ENCODE results near the gene KIRREL3.

Gene KIRREL3

DNA sequence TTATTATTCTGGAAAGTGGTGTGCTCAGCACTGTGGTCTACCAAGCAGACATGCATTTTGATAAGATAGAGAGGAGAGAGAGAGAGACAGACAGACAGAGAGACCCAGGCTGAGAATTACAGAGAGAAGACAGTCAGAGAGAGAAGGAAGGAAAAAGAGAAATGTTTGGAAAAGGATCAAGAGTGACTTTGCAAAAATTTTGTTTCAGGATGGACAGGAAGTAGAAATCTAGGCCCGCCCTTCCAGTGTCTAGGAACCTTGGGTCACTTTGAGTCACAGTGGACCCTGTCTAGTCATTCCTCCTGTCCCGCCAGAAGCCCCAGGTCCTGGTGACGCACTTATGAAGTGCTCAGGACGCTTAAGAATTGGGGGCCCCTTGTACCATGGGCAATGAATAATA is 478.4 kb downstream of the KIRREL3 start:
- no peak for DNase-seq

DNA sequence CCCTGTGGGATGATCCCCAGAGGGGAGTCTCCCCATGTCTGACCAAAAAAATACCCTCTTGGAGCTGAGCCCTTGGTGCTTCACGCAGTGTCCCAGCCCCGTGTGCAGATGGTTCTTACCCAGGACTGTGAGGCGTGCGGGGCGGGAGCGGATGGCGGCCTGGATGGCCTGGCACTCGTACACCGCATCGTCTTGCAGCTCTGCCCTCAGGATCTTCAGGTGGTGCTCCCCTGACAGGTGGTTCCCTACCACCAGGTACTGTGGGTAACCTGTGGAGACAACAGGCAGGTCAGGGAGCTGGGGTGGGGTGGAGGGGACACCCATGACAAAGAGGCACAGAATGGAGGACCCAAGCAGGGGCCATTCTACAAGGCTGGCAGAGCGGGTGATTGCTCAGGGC is 479.4 kb downstream of the KIRREL3 start:
- no peak for DNase-seq

DNA sequence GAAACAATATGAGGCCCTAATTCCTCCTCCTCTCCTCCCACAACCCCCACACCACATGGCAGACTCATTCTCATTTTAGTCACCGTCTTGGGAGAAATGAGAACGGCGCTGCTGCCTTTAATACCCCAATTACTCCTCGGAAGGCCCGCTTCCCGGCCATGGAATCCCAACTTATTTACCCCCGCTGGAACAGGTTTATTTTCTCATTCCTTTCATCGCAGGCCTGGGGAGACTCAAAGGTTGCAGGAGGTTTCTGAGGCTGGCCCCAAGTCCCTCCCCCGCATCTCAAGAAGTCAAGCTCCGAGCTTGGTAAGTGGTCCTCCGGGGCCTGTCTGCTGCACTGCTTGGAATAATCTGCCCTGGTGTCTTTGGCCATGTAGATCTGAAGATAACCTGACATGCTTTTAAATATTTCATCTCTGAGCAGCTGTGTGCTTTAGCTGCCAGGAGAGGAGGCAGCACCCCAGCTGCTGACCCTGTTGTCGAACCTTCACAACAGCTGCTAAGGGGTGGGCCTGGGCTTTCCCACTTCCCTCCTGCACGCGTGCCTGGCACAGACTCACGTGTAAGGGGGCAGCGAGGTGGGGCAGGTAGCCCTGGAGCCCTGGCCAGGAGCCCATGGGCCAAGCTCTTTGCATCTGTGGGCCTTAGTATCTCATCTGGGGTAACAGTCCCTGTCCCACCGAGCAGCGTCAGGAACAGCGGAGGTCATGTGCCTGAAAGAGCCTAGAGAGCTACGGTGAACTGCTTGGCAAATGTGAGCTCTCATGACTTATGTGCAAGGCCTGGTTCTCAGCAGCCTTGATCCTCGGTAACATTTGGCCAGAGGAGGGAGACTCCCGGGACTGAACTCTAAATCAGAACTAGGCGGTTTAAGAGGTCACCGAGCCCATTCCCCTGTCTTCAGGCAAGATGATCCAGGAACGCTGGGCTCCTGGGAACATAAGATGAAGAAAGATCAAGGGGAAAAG is 480.5 kb downstream of the KIRREL3 start:
- DNase-seq, result no peak

DNA sequence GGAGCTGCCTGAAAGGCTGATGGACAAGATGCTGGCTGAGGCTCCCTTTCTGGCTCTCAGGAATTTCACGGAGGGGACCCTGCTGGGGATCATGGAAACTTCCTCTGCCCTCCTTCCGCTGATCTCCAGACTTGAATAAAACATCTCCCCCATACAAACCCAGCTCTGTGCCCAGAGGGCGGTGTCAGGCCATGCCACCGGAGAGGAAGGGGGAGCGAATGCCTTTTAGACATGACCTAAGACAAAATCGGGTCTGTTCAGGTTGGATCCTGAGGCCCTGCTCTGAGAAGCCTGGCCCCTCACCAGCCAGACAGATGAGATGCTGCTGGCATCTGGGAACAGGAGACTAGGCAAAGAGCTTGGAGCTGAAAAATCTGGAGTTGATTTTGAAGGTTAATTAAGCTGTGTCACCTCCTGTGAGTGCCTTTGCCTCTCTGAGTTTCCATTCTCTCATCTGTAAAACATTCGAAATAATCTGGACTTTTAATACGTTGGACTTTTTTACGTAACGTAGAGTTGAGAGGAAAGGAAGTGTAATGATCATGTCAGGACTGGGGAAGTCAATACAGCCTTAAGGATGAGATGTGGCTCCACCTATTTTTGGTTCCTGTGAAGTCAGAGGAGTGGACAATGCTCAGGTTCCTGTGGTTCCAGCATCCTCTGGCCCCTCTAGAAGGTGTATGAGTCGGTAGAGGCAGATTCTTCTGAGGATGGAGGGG is 481.4 kb downstream of the KIRREL3 start:
- DNase-seq, result no peak

DNA sequence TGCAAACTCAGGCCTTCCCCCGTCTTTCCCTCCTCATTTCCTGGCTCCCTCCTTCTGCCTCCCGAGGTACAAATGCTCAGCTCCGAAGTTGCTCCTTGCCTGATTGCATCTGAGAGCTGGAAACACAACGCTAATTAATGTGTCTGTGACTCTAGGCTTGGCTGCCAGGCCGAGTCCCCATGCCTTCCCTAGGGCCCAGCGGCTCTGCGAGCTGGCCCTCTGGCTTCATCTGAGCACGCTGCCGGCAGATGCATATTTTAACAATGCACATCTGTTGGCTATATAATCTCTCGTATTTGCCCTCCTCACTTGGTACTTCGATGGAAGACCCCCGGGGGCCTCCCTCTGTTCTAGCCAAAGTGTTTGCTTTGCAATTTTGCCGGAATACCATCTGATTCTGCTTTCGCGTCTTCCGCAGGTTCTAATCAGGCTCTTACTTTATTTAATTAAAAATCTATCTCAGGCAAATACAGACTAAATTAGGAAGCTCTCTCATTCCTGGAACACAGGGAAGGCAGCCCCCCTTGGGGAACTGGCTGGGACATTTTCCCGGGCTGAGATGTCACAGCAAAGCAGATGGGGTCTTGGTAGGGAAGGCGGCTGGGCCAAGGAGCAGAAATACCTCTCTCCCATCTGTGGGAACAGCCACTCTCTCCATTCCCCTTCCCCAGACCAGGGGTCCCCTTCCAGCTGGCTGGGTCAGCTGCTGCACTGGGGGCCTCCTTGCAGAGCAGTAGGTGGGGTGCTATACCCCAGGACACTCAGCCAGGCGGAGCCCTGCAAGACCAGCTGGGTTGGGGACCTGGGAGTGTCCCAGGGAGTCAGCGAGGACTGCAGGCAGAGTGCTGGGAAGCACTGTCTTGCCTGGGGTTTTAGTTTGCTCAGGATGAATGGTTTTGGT is 482.2 kb downstream of the KIRREL3 start:
- DNase-seq, result no peak

DNA sequence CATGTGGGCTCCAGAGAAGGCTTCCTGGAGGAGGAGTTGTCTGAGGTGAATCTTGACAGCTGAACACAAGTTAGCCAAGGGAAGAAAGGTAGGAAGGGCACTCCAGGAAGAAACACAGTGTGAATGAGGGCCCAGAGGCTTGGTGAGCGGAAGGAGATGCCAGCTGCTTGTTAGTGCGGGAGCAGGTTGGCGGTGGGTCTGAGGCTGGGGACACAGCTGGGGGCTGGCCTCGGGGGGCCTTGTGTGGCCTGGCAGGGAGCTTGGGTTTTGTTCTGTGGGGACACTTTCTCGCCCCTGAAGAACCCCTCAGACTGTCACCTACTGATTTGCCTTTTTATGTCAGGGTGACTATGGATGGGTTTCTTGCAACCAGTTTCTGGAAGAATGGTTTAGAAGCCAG is 485.1 kb downstream of the KIRREL3 start:
- no peak for DNase-seq

DNA sequence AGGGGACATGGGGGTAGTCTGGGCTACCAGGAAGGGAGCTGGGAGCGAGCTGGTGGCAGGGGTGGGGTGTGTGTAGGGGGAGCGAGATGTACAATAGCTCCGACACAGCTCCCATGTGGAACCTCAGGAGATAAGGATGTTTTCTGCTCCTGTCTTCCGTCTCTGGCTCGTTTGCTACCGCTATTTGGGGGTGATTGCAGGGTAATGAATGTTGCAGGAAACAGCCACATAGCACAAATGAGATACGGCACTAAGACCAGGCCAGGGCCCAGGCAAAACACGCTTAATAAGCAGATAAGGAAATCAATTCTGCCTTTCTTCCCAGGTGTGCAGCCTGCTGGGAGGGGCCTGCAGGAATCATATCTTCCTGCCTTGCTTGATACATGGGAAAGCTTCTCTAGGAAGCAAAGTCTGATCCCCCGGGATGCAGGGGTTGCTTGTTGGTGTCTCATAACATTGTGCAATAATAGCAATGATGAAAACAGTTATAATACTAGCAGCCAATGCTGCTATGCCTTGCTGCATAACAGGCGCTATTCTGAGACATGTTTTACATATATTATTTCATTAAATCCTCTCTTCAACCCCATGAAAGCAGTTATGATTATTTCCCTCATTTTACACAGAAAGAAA is 486.4 kb downstream of the KIRREL3 start:
- no peak for DNase-seq

DNA sequence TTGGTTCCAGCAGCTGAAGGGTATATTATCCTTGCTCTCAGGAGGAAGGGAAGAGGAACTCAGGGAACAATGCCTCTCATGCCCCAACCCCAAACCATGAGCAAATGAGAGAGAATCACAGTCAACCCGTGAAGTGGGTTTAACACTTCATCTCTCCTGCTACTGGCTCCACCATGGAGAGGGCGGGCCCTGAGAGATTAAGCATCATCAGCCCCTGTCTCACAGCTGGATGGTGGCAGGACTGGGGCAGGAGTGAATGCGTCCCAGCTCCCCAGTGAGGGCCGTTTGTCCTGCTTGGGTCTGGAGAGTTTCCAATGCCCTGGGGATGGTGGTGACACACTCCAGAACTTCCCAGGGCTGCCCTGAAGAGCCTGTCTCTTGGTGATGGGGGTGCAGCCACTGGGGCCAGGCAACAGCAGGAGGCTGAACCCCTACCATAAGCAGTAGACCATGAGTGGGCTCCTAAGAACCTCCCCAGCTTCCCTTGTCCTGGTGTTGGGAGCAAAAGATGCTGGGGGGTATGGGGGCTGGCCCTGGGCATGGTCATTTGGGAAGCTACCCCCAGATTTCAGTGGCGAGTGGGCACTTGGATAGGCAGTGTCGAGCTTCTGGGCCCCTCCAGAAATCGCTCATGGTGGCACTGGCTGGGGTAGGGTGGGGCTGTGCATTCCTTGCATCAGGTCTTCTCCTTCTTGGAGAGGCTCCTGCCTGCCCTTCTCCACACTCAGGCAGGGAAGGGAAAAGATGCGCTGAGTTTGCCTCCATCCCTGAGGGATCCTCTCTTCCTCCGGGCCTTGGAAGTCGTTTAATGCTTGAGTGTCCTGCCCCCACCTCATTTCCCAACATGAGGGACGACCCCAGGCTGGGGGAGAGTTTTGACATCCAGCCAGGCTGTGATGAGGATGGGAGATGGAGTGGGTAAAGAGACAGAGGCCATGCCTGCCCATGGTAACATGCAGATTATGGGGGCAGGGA is 487.5 kb downstream of the KIRREL3 start:
- DNase-seq, result no peak

DNA sequence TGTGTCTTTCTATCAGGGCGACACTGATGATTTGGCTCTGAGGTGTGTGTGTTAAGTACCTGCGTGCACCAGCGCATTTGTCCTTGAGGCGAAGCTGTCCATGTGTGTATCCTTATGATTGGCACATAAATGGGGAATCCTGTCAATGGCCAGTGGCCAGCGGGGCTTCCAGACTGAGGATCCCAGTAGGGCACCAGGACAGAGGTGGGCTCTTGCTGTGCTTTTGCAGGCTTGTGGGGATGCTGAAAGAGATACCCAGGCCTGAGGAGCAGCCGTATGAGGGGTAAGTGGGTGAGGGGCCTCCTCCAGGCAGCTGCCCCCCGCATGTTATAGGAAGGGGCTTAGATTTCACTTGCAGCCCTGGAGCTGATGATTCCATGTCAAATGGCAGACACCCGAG is 488.3 kb downstream of the KIRREL3 start:
- no peak for DNase-seq

DNA sequence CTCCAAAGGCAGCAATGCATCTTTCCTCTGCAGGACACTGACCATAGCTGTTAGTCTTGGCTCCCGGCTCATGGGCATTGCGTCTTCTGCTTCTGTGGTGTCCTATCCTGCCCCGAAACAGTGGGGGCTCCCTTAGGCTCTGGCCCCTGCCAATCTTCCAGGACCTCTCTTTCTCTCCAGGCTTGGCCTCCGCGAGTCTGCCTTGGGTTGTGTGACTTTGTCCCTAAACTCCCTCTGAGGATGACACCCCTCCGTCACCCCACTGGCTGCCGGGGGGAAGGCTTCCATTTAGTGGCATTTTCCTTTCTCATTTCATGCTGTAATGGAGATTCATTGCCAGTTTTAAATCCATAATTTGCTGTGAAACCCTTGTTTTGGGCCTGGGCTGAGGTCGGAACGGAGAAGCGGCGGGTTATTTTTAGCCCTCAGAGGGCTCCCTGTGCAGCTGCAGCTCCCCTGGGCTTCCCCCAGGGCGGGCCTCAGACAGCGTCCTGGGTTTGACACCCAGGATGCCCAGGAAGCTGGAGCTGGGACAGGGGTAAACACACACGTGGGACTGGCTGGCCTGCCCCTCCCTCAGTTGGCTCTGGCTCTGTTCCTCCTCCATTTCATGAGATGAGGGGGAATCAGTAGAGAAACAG is 489.0 kb downstream of the KIRREL3 start:
- DNase-seq, result no peak

DNA sequence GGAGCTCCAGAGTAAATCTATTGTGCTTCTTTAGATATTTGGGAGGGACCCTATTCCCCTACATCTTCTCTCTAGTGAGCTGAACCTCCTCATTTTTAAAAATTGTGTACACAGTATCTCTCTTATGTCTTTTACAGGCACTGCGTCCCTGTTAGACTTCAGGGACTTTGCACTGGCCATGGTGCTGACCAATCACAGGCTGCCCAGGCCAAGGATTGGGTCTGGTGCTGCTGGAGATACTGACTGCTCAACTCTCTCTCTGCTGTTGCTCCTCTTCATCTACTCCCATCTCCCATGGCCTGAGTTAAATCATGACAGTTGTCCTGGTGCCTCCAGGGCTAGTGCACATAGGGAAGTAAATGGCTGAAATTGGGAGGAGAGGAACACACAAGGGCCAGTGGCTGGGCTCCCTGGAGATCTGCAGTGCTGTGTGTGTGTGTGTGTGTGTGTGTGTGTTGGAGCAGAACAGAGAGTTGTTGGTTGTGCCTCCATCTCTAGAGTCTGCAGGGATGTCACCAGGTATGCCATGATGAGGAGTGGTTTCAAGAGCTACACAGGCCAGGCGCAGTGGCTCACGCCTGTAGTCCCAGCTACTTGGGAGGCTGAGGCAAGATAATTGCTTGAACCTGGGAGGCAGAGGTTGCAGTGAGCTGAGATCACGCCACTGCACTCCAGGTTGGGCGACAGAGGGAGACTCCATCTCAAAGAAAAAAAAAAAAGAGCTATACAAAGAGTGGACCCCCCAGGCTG is 489.8 kb downstream of the KIRREL3 start:
- DNase-seq, result no peak

DNA sequence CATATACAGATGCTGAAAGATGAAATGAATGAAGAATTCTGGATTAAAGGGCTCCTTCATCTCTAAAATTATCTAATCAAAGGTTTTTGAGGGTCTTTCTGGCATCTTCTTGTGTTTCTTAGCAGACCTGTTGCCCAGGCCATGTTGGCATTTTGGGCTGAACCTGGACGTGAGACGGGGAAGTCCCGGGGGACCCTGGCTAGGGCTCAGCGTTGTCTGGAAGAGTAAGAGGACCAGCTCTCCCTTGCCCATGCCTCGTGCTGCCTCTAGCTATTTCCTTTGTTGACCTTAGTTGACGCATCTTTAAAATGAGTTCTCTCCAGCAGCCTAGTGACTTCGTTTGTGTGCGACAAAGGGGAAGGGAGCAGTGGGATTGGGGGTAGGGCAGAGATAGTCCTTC is 492.9 kb downstream of the KIRREL3 start:
- DNase-seq, result no peak

DNA sequence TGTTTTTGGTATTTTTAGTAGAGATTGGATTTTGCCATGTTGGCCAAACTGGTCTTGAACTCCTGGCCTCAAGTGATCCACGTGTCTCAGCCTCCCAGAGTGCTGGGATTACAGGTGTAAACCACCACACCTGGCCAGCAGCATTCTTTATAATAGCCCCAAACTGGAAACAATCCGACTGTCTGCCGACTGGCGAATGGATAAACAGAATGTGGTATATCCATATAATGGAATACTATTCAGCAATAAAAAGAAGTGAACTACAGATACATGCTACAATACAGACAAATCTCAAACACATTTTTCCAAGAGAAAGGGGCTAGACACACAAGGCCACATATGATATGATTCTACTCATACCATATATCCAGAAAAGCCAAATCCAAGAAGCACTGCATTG is 493.8 kb downstream of the KIRREL3 start:
- no peak for DNase-seq

DNA sequence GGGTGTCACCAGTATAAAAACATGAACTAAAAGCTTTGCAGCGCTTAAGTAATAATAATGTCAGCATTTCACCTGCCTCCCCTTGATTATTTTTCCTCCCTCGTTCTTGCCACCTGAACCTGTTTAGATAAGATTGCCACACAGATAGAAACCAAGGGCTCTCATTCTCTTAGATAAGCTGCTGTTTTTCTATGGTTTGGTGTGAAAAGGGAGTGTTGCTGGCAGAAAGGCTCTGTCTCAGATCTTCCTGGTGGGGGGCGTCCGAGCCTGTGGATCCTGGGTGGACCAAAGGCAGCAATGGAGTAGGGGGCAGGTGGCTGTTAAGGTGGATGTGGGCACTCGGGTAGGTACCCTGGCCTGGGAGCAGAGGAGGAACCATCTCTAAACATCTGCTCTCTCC is 497.6 kb downstream of the KIRREL3 start:
- no peak for DNase-seq

DNA sequence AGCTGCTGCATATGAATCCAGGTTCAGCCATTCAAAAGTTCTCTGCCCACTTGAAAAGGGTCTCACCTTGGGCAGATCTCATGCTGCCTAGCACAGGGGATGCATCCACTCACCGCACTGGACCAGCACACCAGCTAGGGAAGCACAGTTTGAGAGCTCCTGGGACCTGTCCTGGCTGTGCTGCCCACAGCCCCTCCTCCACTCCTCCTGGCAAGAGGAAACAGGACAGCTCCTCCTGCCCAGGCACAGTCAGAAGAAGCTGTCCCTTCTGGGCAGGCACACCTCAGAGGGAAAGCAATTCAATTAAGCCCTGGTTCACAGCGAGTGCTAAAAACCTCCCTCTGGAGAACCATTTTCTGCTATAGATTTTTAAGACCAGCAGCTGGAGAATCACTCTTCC is 498.4 kb downstream of the KIRREL3 start:
- no peak for DNase-seq

DNA sequence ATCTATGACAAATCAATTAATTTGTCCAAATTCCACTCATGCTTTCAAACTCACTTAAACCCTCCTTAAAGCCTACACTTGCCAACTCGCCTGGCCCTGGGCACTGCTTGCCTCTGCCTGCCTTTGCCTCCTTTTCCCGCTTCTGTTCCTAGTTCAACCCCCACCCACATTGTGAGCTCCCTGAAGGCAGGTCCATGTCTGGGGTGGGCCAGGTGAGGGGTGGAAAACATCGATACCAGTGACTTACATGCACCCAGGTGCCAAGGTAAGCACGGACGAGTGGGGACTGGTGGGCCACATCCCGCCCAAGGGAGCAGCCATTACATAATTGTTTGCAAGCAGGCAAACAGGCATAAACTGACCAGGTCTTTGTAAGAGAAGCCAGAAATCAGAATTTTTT is 498.9 kb downstream of the KIRREL3 start:
- no peak for DNase-seq

DNA sequence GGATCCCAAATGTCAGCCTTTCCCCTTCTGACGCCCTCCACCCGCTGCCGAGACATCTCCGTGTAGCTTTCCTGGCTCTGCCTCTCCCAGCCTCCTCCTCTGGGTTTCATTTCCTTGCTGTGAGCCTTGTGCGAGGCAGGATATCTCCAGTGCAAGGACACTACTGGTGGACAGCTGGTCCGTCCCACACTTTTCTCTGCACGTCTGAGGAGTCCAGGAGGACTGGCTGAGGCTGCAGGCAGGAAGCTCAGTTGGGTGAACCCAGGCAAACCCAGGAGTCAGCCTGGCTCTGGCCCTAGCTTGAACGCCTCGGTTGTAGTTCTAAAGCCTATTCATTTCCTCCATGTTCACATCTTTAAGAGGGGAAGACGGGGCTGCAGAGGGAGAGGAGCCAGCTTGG is 499.6 kb downstream of the KIRREL3 start:
- no peak for DNase-seq

DNA sequence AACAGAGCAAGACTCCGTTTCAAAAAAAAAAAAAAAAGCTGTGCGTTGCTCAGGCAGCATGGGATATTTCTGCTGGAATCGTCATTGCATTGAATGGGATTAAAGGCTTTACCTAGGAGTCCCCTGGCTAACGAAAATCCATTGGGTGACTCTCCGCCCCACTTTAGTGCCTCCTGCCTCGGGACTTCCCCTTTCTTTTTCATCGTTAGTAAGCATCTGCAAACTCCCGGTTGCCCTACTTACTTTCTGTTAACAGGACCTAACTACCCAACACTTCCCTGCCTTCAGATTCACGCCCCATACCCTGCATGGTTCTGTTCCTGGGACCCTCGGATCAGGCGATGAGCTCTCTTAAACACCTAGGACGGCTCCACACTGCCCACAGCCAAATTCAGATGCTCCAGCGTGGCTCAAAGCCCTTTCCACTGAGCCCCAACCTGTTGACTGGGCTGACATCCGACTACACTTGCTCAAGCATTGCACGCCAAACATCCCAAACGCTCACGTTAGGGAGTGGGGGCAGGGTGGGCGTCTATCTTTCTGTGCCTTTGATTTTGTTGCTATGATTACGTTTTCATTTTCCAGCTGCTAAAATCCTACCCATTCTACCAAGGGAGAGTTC is 501.3 kb downstream of the KIRREL3 start:
- no peak for DNase-seq

DNA sequence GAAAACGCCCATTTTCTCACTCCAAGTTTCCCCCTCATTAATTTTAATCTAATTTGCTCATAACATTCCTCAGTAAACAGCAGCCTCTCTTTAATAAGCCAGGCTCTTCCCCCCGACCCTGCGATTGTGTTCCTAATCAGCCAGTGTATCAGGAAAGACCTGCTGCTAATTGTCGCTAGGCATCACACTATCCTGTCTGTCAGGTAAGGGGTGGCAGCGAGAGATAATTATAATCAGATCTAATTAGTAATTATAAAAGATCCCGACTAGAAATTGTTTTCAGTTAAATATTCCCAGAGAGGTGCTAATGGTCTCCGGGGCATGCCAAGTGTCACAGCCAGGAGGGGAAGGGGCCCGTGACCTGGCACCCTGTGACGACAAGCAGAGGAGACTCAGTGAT is 502.3 kb downstream of the KIRREL3 start:
- no peak for DNase-seq

Measured in CD4-positive, alpha-beta T cell treated with Interferon gamma for 1 hour (primary cell).